Tibial nerve (tissue), 4 donors: Measurements from ENCODE around the gene TPK1.

ENCODE experiments used
- CTCF ChIP-seq, 5 experiments: fragments of 200-600 bp in 3 of 5; fragments of 450-650 bp in 2 of 5; sonication (generic) in 3 of 5; IDR thresholded peaks; one replicate each; pipeline ENCODE4 v1.5.1; 2016 to 2019; ENCODE audit warnings: antibody characterized with exemption in 5 of 5, mild to moderate bottlenecking in 3 of 5, moderate library complexity in 2 of 5
- EP300 ChIP-seq, 2 donors: sonication (generic); formaldehyde crosslinking; IDR thresholded peaks; one replicate each; pipeline ENCODE4 v1.6.1; 2017; ENCODE audit warnings: antibody characterized with exemption in 2 of 2, mild to moderate bottlenecking in 1 of 2
- POLR2A ChIP-seq, 2 donors: fragments of 450-650 bp; IDR thresholded peaks; one replicate each; pipeline ENCODE4 v1.6.1; 2017; ENCODE audit warnings: antibody characterized with exemption in 2 of 2, mild to moderate bottlenecking in 2 of 2, moderate library complexity in 2 of 2

- TF ChIP-seq CTCF (IDR thresholded peaks at IDR 0.05) (no peak), POLR2A (IDR thresholded peaks at IDR 0.05) (no peak), EP300 (IDR thresholded peaks at IDR 0.05) (no peak)
These were observed 397.1 kb downstream of the TPK1 start for GRCh38 chr7:144438759-144439158.
